22Rv1 (cell line): ENCODE data around the gene MBNL2.

Experiments
- ZFX ChIP-seq: fragments of 450-650 bp; IDR thresholded peaks from 2 replicates; pipeline ENCODE4 v1.6.1; 2017; ENCODE audit warnings: antibody characterized with exemption, borderline replicate concordance
- TF ChIP-seq, protein P1 (sequence below): fragments of 450-650 bp; IDR thresholded peaks from 2 replicates; pipeline ENCODE4 v1.5.1; 2017; ENCODE audit warnings: mild to moderate bottlenecking

GRCh38 chr13:97311956-97312355 is 89.8 kb downstream of the MBNL2 start:
- TF ChIP-seq, protein P1, sequence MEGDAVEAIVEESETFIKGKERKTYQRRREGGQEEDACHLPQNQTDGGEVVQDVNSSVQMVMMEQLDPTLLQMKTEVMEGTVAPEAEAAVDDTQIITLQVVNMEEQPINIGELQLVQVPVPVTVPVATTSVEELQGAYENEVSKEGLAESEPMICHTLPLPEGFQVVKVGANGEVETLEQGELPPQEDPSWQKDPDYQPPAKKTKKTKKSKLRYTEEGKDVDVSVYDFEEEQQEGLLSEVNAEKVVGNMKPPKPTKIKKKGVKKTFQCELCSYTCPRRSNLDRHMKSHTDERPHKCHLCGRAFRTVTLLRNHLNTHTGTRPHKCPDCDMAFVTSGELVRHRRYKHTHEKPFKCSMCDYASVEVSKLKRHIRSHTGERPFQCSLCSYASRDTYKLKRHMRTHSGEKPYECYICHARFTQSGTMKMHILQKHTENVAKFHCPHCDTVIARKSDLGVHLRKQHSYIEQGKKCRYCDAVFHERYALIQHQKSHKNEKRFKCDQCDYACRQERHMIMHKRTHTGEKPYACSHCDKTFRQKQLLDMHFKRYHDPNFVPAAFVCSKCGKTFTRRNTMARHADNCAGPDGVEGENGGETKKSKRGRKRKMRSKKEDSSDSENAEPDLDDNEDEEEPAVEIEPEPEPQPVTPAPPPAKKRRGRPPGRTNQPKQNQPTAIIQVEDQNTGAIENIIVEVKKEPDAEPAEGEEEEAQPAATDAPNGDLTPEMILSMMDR, result no peak
- no peak for TF ChIP-seq ZFX
